Loucy (cell line): ENCODE data around the gene NME8.

Experiments
- H2AFZ ChIP-seq: fragments of 200-600 bp; sonication (generic); 2 replicates; pipeline ENCODE4 v1.6.0; 2016; ENCODE audit warnings: antibody characterized with exemption, mild to moderate bottlenecking, low read length, moderate library complexity
- H3F3A ChIP-seq: fragments of 200-600 bp; 2 replicates; pipeline ENCODE4 v1.6.0; 2016; ENCODE audit warnings: antibody characterized with exemption, low read depth, mild to moderate bottlenecking
- H3K27me3 ChIP-seq: fragments of 200-600 bp; sonication (generic); 2 replicates; pipeline ENCODE4 v1.6.1; 2014; ENCODE audit warnings: low read length, mild to moderate bottlenecking; ENCODE audit not compliant: insufficient read depth, poor library complexity, severe bottlenecking
- H3K36me3 ChIP-seq: fragments of 200-600 bp; sonication (generic); 2 replicates; pipeline ENCODE4 v1.6.1; 2016; ENCODE audit warnings: low read length; ENCODE audit not compliant: insufficient read depth
- H3K4me1 ChIP-seq: fragments of 200-600 bp; sonication (generic); 2 replicates; pipeline ENCODE4 v1.5.1; 2014; ENCODE audit warnings: low read length, mild to moderate bottlenecking; ENCODE audit not compliant: insufficient read depth, poor library complexity, severe bottlenecking
- H3K4me2 ChIP-seq: fragments of 200-600 bp; sonication (generic); 2 replicates; pipeline ENCODE4 v1.6.0; 2014; ENCODE audit warnings: antibody characterized with exemption, low read length, low read depth, mild to moderate bottlenecking; ENCODE audit not compliant: poor library complexity, severe bottlenecking
- H3K4me3 ChIP-seq: fragments of 200-600 bp; sonication (generic); 2 replicates; pipeline ENCODE4 v1.5.1; 2014; ENCODE audit warnings: low read length, mild to moderate bottlenecking, mixed read lengths; ENCODE audit not compliant: poor library complexity, severe bottlenecking
- H3K79me2 ChIP-seq: fragments of 200-600 bp; sonication (generic); 2 replicates; pipeline ENCODE4 v1.6.1; 2014; ENCODE audit warnings: low read length; ENCODE audit not compliant: insufficient read depth
- H3K9ac ChIP-seq: fragments of 200-600 bp; sonication (generic); 2 replicates; pipeline ENCODE4 v1.6.0; 2014; ENCODE audit warnings: mild to moderate bottlenecking, low read depth, low read length, moderate library complexity; ENCODE audit not compliant: poor library complexity, severe bottlenecking
- H3K9me2 ChIP-seq: fragments of 200-600 bp; sonication (generic); replicated peaks from 2 replicates; pipeline ENCODE4 v1.6.1; 2016; ENCODE audit warnings: low read depth, low read length, mixed read lengths
- H3K9me3 ChIP-seq: fragments of 200-600 bp; sonication (generic); 2 replicates; pipeline ENCODE4 v1.6.1; 2014; ENCODE audit warnings: mild to moderate bottlenecking, antibody characterized with exemption, low read length, low read depth; ENCODE audit not compliant: insufficient read depth
- H4K20me1 ChIP-seq: fragments of 200-600 bp; sonication (generic); 2 replicates; pipeline ENCODE4 v1.6.0; 2014; ENCODE audit warnings: antibody characterized with exemption, low read length, mild to moderate bottlenecking; ENCODE audit not compliant: insufficient read depth, poor library complexity, severe bottlenecking
- EZH2phosphoT487 ChIP-seq: fragments of 200-600 bp; IDR thresholded peaks from 2 replicates; pipeline ENCODE4 v1.6.1; 2018; ENCODE audit warnings: antibody characterized with exemption, mild to moderate bottlenecking, moderate library complexity, borderline replicate concordance
- TF ChIP-seq, protein P1 (sequence below): fragments of 200-600 bp; sonication (generic); conservative IDR thresholded peaks from 2 replicates; pipeline ENCODE4 v1.5.1; 2014; ENCODE audit warnings: mild to moderate bottlenecking, antibody characterized with exemption, low read length

NME8 gene

DNA sequence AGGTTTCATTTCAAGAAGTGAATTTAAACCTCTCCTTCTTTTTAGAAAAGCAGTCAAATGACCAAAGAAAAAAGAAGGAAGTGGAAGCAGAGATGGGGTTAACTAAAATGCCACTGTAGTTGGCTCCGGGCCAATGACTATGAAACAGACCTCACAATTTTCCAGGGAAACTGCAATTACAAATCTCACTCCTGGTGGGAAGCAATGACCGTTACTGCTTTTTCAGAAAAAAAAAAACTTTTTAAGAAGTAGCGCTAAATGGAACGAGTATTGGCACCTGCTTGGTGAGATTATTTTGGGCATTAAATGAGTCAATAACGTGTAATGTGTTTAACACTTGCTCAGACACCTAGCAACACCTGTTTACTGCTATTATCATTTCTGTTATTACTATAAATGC, 67.0 kb downstream of the NME8 start:
- TF ChIP-seq EZH2phosphoT487, result no peak
- TF ChIP-seq, protein P1, sequence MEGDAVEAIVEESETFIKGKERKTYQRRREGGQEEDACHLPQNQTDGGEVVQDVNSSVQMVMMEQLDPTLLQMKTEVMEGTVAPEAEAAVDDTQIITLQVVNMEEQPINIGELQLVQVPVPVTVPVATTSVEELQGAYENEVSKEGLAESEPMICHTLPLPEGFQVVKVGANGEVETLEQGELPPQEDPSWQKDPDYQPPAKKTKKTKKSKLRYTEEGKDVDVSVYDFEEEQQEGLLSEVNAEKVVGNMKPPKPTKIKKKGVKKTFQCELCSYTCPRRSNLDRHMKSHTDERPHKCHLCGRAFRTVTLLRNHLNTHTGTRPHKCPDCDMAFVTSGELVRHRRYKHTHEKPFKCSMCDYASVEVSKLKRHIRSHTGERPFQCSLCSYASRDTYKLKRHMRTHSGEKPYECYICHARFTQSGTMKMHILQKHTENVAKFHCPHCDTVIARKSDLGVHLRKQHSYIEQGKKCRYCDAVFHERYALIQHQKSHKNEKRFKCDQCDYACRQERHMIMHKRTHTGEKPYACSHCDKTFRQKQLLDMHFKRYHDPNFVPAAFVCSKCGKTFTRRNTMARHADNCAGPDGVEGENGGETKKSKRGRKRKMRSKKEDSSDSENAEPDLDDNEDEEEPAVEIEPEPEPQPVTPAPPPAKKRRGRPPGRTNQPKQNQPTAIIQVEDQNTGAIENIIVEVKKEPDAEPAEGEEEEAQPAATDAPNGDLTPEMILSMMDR, result no peak
- no peaks in the 10 kb centered on the region for H4K20me1 ChIP-seq

DNA sequence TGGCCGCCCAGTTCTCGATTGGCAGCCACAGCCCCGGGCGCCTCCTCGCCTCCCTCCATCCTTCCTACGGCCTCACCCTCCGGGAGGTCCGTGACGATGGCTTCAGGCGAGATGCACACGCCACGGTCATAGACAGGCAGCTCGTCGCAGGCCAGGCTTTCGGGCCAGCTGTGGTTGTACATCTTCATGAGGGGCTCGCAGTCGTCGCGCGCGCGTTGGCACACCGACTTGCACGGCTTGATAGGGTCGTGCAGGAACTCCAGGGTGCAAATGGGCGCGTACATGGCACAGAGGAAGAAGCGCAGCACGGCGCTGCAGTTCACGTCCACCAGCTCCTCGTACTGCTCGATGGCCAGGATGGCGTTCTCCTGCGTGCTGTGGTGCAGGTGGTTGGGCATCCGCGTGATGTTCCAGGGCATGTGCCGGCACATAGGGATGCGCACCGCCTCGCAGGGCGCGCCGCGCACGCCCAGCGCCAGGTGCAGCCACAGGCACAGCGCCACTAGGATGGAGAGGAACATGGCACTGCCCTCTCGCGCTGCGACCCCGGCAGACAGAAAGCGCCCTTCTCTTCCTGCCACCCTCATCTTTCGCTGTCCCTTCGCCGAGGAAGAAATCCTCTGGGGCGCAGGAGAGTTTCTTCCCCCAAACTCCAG, 67.7 kb downstream of the NME8 start:
- H3K9me2 ChIP-seq, result no peaks in the 10 kb centered on the region
- no peaks in the 10 kb centered on the region for H3K27me3 ChIP-seq
- H3K4me1 ChIP-seq, result peaks cover 18% of the 10 kb centered on the region
- no peaks in the 10 kb centered on the region for H3F3A ChIP-seq
- H3K9ac ChIP-seq, result peak overlapping the region; percentile 57
- H3K9me3 ChIP-seq, result no peaks in the 10 kb centered on the region
- H3K4me2 ChIP-seq, result peak overlapping the region; percentile 56
- peak overlapping the region; percentile 82 for H2AFZ ChIP-seq
- TF ChIP-seq EZH2phosphoT487, result no peak
- TF ChIP-seq, protein P1, result no peak
- H4K20me1 ChIP-seq, result no peaks in the 10 kb centered on the region
- peaks cover 2% of the 10 kb centered on the region for H3K79me2 ChIP-seq
- H3K36me3 ChIP-seq, result no peaks in the 10 kb centered on the region
- H3K4me3 ChIP-seq, result peak overlapping the region; percentile 71

More for the DNA sequence above, 67.0 kb downstream of the NME8 start:
- Histone ChIP-seq H3K79me2 (no peaks in the 10 kb centered on the region), H3K27me3 (no peaks in the 10 kb centered on the region), H3K4me1 (peaks cover 18% of the 10 kb centered on the region), H2AFZ (0 out of 2 replicates have a peak overlapping the region, but pooled peaks have one; percentile 23), H3K9me3 (no peaks in the 10 kb centered on the region), H3K36me3 (no peaks in the 10 kb centered on the region), H3F3A (no peaks in the 10 kb centered on the region), H3K9me2 (no peaks in the 10 kb centered on the region), H3K9ac (no peak overlapping the region), H3K4me2 (no peak overlapping the region), H3K4me3 (no peak overlapping the region)

DNA sequence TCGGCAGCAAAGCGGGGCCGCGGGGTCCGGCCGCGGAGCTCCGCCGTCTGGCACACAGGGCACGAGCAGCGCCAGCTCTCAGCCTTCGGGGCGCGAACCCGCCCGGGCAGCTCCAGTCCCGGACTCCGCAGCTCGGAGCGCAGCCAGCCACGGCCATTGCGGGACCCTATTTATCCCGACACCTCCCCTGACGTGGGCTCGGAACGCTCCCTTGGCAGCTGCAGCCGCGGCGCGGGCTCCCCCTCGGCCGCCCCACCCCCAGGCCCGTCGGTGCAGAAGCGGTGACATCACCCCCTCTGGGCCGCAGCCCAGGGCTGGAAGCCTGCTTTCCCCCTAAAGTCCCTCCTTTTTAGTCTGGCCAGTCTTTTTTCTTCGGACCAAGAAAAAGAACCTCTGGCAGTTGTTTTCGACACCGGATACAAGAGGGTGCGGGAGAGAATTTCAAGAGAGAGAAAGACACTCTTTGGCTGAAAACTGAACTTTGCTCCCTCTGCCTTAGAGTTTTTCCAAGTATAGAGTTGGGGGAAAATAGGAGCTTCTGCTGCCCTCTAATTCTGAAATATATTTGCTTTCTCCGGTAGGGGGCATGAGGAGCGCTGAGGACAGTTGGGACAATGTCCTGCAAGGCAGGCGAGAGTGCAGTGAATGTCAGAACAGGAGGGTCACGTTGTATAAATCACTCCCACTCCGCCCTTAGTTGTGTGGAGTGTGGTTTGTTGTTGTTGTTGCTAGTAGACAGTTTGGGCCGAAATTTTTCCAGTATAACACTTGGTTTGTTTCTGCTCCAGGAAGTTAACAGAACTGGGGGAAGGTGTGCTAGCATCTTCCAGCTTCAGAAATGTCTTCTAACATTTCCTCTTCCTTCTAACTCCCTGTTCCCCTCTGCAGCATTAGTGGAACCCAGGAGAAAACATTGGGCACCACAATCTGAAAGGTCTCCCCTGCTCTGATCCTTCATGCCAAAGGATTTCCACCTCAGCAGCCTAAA, 68.6 kb downstream of the NME8 start, which contains the start of gene SFRP4:
TSS of gene SFRP4 (minus strand) at position 145 of the 988 bp plus-strand sequence. CDS start 280 bp downstream, outside the sequence.
- peaks cover 10% of the 10 kb centered on the region for H3K79me2 ChIP-seq
- peak within 1 kb of the TSS; percentile 71 for H3K4me3 ChIP-seq
- TF ChIP-seq, protein P1, result peak; percentile 77
- TF ChIP-seq EZH2phosphoT487, result no peak
- peak within 1 kb of the TSS; percentile 57 for H3K9ac ChIP-seq
- H3K27me3 ChIP-seq, result no peaks in the 10 kb centered on the region
- peaks cover 23% of the 10 kb centered on the region for H3K4me1 ChIP-seq
- peaks cover 5% of the 10 kb centered on the region for H4K20me1 ChIP-seq
- no peaks in the 10 kb centered on the region for H3K9me2 ChIP-seq
- H2AFZ ChIP-seq, result peak within 1 kb of the TSS; percentile 82
- peak within 1 kb of the TSS; percentile 56 for H3K4me2 ChIP-seq
- no peaks in the 10 kb centered on the region for H3K36me3 ChIP-seq
- no peaks in the 10 kb centered on the region for H3K9me3 ChIP-seq
- H3F3A ChIP-seq, result no peaks in the 10 kb centered on the region
